Measurements from ENCODE around the gene BAMBI.

The BAMBI gene

DNA sequence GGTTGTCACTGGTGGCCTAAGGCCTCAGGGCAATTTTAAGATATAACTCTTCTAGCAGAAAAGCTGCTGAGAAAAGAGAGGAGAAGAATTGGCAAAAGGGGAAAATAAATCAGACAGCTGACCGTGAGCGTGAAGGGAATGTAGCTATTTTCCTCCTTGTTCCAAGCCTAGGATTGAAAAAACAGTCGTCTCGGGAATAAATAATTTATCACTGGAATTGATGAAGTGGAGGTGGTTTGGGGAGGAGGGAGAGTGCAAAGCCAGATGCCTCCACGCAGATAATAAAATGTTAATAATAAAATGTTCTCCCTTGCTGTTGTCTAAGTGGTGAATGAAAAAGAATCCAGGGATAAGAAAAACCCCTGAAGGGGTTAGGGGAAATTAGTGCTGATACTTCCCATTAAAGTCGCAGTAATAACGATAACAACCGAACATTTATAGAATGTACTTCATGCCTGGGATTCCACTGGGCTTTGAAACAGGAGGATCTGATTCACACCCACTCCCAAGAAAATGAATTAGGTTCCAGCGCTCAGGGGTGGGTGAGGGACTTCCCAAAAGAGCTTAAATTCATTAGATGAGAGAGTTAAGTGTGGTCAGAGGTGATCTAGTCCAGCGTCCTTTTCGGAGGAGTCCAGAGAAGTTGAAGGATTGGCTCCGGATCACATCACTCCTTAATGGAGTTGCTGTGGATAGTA lies 27.3 kb downstream of the BAMBI start:
- DNase-seq (ENCODE audit: low read depth, low spot score) = no peak

DNA sequence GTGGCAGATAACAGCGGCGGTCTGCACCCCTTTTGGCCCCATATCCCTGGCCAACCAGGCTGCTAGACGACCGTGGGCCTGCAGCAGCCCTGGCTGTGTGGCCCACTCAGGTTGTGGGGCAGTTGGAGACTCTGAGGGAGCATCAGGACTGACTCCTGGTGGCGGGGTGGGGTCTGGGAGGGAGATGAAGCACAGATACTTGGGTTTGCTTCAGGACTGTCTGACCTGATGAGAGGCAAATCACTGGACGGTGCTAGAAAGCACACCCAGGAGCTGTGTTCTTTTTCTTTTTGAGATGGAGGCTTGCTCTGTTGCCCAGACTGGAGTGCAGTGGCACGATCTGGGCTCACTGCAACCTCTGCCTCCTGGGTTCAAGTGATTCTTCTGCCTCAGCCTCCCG lies 28.2 kb downstream of the BAMBI start:
- DNase-seq (ENCODE audit: low read depth, low spot score) = no peak

DNA sequence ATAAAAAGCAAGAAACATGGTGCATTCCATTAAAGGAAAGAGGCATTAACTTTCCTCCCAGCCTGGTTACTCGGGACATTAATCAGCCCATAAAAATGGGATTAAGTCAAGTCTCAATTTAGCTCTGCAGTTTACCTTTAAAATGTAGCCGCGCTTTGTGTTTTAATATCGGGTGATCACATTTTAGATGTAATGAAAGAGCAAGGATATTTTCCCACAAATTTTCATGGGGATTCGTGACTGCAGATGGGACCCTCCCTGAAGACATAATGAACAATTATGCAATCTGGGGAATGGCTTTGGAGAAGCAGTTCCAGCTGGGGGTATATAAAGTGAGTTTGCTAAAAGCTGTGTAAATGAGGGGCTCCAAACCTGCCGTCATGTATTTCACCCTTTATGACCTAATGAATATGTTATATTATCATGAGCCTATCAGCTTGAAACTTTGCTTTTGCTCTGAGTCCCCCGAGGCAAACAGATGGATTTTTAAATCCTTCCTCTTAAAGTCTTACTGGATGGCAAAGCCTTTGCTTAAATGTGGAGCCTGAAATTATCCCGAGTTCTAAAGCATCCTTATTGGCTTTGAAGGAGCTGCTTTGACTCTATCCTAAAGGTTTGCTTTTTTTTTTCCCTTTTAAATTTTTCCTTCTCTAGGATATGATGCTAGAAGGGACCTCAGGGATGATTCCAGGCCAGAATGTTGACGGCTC lies 31.8 kb downstream of the BAMBI start:
- DNase-seq (ENCODE audit: low read depth, low spot score) = no peak

DNA sequence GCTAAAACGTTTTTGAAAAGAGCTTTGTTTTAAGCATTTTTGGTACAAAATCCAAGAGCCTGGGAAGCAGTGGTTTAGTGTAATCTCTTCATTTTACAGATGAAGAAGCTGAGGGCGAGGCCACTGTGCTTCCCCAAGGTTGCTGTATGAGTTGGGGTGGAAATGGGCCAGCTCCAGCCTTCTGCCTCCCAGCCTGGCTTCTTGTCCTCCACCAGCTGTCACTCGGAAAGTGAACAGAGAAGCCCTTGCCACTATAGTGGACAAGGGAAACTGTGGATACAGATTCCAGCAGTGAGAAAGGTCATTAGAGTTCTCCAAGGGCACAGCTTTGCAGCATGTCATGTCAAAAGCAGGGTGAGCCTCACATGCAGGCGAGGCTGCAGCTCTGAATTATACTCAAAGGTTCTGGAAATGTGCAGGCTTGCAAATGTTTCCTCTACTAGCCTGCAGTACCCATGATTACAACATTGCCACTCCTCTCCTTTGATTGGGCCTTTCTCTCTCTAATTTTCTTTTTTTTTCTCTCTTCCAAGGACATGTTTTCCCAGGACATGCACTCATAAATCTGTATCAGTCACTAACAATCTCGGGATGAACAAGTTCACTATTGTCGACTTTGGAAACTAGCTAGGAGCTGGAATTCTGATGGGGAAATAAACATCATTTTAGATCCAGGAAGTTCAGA lies 33.0 kb downstream of the BAMBI start:
- DNase-seq (ENCODE audit: low read depth, low spot score) = no peak

DNA sequence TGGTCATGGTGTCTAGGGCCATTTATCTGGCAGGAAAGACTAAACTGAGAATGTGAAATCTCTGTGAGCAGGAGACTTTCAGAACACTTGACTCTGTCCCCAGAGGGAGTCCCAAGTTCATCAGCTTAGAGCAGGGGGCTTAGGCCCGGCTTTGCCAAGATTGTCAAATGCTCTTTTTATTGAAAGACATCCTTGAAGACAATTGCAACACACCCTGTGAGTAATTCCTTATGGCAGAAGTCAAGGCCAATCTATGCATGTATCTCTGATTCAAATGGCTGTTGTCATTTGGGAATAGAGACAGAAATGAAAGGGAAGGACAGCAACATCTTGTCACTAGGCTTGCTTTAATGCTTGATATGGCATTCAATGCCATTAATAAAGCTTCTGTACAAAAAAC lies 33.7 kb downstream of the BAMBI start:
- no peak for DNase-seq (ENCODE audit: low read depth, low spot score)

DNA sequence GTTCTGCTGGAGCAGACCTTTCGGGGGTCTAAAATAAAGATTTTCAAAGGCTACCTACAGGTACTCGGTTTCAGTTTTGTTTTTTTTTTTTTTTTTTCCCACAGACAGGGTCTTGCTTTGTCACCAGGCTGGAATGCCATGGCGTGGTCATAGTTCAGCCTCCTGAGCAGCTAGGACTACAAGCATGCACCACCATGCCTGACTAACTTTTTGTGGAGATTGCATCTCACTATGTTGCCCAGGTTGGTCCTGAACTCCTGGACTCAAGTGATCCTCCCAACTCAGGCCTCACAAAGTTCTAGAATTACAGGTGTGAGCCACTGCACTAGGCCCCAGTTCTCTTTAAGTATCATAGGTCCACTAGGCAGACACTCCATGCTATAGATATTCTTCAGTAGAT lies 34.5 kb downstream of the BAMBI start:
- DNase-seq (ENCODE audit: low read depth, low spot score) = no peak

DNA sequence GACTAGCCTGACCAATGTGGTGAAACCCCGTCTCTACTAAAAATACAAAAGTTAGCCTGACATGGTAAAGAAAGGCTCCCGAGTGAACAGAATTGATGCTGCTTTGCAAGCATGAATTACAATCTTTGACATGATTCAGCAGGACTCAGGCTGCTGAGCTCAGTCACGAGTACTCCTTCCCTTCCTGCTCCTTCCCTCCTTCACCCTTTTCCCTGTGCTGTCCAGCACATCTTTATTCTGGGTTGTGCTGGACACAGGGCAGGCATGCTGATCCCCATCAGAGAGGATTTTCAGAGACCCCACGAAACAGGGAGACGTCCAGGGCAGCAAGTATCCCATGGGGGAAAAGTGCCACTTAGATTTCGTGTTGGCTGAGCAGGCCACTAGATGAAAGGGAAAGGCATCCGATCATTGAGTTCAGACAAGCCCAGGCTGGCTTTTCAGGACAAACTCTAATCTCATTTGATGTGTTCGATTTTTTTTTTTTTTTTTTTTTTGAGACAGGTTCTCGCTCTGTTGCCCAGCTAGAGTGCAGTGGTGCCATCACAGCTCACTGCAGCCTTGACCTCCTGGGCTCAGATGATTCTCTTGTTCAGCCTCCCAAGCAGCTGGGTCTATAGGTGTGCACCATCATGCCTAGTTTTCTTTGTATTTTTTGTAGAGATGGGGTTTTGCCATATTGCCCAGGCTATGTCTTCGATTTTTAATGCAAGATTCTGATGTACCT lies 36.5 kb downstream of the BAMBI start:
- no peak for DNase-seq (ENCODE audit: low read depth, low spot score)

DNA sequence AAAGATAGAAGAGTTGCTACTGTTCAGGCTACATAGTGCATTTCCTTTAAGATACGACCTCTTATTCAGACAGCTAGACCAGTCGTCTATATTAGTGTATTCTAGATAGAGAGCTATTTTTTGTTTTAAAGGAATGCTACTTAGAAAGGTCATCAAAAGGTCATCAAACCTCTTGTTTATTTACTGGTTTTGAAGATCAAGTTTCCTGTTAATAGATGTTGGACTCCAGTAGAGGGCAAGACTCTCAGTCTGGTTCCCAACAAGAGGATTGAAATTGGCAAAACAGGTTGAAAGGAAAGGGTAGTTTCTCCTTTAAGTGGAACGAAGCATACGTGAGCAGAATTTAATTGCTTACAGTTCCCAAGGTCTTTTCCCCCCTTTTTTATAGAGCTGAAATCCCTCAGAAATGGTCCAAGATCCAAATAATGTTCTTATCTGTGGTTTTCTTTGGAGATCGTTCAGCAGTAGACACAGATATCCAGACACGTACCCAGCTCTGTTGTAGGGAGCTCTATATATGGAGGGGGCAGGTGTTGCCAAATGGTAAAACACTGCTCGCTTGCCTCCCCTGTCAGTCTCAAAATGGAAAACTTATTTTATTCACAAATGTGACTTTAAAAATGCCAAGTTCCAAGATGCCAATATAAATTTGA lies 37.2 kb downstream of the BAMBI start:
- DNase-seq (ENCODE audit: low read depth, low spot score) = no peak

DNA sequence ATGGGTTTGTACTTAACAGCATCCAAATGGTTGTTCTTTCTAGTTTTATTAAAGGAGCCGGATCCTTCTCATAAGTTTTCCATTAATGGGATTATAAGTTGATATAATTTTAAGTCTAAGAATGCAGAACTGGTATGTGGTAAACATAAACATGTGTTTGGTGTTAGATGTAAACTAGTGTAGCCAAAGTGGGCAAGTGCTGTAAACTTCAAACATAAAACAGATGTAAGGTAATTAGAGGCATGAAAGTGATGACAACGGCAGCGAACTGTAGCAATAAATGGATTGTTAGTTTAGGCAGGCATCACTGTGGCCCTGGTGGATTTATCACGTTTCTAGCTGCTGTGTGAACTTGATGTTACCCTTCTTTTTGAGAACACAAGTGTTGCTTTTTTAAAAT lies 37.9 kb downstream of the BAMBI start:
- no peak for DNase-seq (ENCODE audit: low read depth, low spot score)

DNA sequence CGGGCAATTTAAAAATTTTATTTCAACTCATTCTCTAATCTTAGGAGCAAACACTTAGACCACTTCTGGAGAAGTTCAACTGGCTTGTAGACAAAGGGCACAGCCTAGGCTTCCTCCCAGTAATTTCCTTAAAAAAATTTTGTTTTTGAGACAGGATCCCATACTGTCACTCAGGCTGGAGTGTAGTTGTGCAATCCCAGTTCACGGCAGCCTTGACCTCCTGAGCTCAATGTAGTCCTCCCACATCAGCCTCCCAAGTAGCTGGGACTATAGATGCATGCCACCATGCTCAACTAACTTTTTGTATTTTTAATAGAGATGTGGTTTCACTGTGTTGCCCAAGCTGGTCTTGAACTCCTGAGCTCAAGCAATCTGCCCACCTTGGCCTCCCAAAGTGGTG lies 38.4 kb downstream of the BAMBI start:
- no peak for DNase-seq (ENCODE audit: low read depth, low spot score)

DNA sequence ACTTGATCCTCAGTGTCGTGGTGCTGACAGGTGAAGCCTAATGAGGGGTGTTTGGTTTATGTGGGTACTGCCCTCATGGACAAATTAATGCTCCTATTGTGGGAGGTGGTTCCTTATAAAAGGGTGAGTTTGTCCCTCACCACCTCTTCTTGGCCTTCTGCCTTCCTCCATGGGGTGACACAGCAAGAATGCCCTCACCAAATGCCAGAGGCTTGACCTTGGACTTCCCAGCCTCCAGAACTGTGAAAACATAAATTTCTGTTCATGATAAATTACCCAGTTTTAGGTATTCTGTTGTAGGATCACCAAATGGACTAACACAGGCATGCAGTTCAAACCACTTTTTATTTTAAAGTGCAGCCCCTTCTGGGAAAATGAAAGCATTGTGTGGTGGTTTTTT lies 39.4 kb downstream of the BAMBI start:
- no peak for DNase-seq (ENCODE audit: low read depth, low spot score)

DNA sequence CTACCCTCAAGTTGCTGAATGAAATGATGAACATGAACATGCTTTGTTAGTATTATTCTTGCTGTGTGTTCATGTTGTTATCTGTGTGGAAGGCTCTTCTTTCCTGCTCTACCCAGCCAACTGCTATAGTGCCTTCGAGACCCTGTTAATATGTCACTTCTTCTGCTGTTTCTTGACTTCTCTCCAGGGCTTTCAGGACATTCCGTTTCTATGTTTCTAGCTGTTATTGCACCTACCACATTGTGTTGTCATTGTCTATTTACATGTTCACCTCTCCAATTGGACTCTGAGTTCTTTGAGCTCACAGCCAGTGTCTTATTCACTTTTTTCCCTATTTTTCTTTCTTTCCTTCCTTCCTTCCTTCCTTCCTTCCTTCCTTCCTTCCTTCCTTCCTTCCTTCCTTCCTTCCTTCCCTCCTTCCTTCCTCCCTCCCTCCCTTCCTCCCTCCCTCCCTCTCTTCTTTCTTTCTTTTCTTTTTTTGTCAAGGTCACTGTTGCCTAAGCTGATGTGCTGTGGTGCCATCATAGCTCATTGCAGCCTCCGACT lies 40.4 kb downstream of the BAMBI start:
- DNase-seq (ENCODE audit: low read depth, low spot score) = no peak

DNA sequence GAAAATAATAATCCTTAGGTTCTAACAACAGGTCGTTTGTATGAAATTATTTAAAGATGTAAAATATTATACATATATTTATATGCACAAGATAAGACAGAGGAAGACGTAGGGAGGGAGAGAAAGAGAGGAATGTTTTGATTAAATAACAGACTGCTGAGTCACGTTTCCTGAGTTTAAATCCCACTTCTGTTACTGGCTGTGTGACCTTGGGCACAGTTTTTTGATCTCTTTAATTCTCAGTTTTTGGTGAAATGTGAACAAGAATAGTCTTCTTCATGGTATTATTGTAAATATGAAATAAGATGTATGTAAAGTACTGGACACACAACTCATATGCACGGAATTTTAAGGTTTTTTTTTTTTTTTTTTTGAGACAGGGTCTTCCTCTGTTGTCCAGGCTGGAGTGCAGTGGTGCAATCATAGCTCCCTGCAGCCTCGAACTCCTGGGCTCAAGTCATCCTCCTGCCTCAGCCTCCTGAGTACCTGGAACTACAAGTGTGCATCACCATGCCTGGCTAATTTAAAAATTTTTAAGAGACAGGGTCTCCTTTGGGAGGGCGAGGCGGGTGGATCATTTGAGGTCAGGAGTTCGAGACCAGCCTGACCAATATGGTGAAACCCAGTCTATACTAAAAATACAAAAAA lies 42.6 kb downstream of the BAMBI start:
- no peak for DNase-seq (ENCODE audit: low read depth, low spot score)

DNA sequence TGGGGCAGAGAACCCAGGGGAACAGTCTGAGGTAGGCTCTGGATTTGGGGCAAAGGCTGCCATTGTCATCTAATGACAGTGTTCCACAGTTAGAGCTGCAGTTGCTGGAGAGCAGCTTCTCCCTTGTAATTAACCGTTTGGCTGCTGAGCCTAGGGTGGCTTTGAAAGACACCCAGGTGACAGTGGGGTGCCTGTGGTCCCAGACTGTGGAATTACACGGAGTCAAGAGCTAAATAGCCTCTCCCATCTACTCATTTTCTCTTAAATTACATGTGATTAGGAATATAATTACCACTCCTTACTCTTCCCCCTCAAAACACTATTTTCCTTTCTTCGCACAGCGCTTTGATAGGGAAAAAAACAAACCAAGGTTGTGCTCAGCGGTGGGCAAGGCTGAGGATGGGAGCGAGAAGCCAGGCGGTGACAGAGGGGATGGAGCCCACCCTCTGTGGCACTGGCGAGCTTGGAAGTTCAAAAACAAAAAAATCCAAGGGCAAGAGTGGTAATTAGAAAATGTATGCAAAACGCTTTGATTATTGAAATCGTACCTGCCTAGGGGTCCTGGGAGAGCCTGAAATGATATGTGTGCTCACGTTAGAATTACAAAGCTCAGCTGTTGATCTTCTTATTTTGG lies 44.1 kb downstream of the BAMBI start:
- no peak for DNase-seq (ENCODE audit: low read depth, low spot score)

DNA sequence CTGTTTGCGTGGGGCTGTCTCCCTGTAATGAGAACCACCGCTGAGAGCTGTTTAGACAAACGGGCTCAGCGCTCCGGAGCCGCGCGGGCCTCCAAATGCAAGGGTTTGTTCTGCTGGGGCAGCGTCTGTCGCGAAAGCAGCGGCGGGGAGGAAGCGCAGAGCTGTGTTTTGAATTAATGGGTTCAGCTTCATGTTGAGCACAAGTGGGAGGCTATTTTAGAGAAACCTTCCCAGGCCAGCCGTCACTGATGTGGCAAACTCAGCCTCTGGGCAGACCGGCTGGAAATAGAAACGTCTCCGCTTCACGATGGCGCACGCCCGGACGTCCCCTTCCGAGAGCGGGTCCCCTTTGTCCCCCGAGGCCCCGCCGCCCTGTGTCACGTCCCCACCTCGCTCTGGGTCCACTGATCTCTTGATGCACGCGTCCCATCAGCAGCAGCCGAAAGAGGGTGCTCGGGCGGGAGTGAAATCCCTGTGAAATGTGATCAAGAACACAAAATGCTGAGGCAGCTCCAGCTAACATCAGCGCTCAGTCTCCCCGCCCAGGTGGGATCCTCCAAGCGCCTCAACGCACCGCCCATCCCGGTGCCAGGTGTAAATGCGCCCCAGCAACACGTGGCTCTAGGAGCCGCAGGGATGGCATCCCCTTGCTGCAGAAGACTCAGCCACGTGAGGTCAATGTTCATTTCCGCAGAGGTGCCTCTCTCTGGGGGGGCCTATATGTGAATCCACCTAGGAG lies 44.9 kb downstream of the BAMBI start:
- peak; percentile 48 for DNase-seq (ENCODE audit: low read depth, low spot score)

DNA sequence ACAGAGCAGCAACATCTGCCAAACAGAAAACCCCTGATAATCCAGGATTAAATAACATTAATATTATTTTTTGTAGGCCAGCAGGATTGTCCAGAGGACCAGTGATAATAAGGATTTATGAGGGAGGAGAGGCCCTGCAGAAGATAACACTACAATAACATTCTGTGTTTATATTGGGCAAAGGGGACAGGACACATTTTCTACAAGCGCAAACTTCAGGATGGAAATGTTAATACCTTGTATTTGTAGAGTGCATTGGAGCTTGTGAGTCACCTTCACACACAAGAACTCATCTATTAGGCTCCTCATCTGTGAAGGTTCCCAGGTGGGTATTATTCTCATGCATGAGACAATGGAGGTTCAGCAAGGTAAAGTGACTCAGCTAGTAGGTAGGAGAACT lies 51.0 kb downstream of the BAMBI start:
- DNase-seq (ENCODE audit: low read depth, low spot score) = no peak

DNA sequence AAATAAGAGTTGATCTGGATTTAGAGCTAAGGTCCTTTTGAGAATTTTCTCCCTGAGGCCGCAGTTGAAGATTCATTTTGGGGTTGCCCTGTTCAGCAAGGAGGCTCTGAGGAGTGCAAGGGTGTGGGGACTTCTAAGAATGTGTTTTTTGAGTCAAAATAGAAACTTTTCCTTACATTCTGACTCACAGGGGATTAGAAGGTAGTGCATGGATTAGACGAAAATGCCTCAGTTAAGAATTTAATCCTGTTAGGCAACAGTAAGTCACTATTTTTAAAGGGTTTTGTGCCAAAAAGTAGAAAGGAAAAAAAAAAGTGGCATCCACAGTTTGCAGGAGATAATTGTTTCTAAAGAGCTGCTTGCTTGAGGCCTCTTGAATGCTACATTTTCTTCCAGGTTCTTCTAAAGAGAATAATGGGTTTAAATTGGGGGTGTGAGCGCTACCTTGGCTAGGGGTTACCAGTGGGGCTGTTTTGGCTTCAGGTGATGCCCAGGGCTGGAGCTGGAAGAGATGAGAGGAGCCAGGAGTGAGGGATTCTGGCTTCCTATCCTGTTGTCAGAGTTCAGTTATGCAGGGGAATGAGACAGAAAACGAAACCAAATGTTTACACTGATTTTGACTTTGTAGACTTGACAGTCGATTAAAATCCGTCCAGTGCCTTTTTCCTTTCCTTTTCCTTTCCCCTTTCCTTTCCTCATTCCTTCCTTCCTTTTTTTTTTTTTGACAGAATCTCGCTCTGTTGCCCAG lies 52.9 kb downstream of the BAMBI start:
- no peak for DNase-seq (ENCODE audit: low read depth, low spot score)

DNA sequence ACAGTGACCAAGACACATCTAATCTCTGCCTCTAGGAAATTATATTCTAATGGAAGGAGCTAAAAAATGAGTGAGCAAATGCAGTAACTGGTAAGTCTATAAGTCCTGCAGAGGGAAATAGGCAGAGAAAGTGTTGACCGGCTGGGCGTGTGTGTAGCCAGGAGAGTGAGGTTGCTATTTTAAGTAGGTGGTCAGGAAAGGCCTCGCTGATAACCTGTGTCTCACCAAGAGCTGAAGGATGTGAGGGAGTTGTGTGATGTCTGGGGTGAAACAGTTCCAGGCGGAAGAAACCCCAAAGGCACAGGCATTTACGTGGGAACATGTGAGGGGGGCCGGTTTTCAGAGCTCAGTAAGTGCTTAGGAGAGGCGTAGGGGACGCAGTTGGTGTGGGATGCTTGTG lies 54.8 kb downstream of the BAMBI start:
- DNase-seq (ENCODE audit: low read depth, low spot score) = no peak

Data from iPS DF 19.7 (cell line).